Measurements from ENCODE around the gene GLP1R. TPM values are rescaled to one million over a fixed set of nuclear protein-coding genes. Genes with fewer than 3 reads are reported as not detected.

The GLP1R gene
- total RNA-seq, 3 donors from 2014 or later (not counting 1 experiment from before 2014, with no cell fraction given) = 2.2 to 6.5 (median 3.0) TPM

GRCh38 chr6:39037082-39037508 is 11.5 kb upstream of the GLP1R start:
- Mint-ChIP-seq H3K36me3 (no peaks in the 10 kb centered on the region), H3K27ac (no peak overlapping the region), H3K4me3 (no peak overlapping the region), H3K4me1 (peaks cover 15 to 23% of the 10 kb centered on the region in 2 donors), H3K9me3 (no peaks in the 10 kb centered on the region), H3K27me3 (ENCODE audit: low read depth in 2 of 2) (peaks cover 24 to 61% of the 10 kb centered on the region in 2 donors)
- ATAC-seq = no peak
- intact Hi-C loops (cut with micrococcal nuclease) = no loop called here
- TF ChIP-seq, protein P1, sequence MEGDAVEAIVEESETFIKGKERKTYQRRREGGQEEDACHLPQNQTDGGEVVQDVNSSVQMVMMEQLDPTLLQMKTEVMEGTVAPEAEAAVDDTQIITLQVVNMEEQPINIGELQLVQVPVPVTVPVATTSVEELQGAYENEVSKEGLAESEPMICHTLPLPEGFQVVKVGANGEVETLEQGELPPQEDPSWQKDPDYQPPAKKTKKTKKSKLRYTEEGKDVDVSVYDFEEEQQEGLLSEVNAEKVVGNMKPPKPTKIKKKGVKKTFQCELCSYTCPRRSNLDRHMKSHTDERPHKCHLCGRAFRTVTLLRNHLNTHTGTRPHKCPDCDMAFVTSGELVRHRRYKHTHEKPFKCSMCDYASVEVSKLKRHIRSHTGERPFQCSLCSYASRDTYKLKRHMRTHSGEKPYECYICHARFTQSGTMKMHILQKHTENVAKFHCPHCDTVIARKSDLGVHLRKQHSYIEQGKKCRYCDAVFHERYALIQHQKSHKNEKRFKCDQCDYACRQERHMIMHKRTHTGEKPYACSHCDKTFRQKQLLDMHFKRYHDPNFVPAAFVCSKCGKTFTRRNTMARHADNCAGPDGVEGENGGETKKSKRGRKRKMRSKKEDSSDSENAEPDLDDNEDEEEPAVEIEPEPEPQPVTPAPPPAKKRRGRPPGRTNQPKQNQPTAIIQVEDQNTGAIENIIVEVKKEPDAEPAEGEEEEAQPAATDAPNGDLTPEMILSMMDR (IDR thresholded peaks at IDR 0.05) = no peak
- Histone ChIP-seq H3K4me3 (ENCODE audit: low read length) (no peak overlapping the region), H3K36me3 (ENCODE audit: control insufficient read depth, insufficient read depth, low read length) (no peaks in the 10 kb centered on the region), H3K27ac (ENCODE audit: low read length) (no peak overlapping the region), H3K9me3 (ENCODE audit: control insufficient read depth, insufficient read depth, low read length) (peaks cover 3% of the 10 kb centered on the region), H3K4me1 (ENCODE audit: control insufficient read depth, insufficient read depth, low read length) (peaks cover 21% of the 10 kb centered on the region), H3K27me3 (ENCODE audit: control insufficient read depth, insufficient read depth, low read length) (no peaks in the 10 kb centered on the region)
- DNase-seq = no peak
- WGBS (ENCODE audit: insufficient coverage) = 40% methylated on average over 3 of the region's 4 CpGs

- Mint-ChIP-seq H3K9me3 (no peaks in the 10 kb centered on the region), H3K4me3 (no peak overlapping the region), H3K27ac (no peak overlapping the region), H3K27me3 (ENCODE audit: low read depth in 2 of 2) (peaks cover 24 to 55% of the 10 kb centered on the region in 2 donors), H3K4me1 (peaks cover 15 to 26% of the 10 kb centered on the region in 2 donors), H3K36me3 (no peaks in the 10 kb centered on the region)
- WGBS (ENCODE audit: insufficient coverage) = 46% methylated on average over 5 of the region's 6 CpGs
- TF ChIP-seq, protein P1 (IDR thresholded peaks at IDR 0.05) = no peak
- no peak overlapping the region for H3K4me3 ChIP-seq (ENCODE audit: low read length)
- H3K36me3 ChIP-seq (ENCODE audit: control insufficient read depth, insufficient read depth, low read length) = no peaks in the 10 kb centered on the region
- H3K27ac ChIP-seq (ENCODE audit: low read length) = no peak overlapping the region
- peaks cover 3% of the 10 kb centered on the region for H3K9me3 ChIP-seq (ENCODE audit: control insufficient read depth, insufficient read depth, low read length)
- peaks cover 21% of the 10 kb centered on the region for H3K4me1 ChIP-seq (ENCODE audit: control insufficient read depth, insufficient read depth, low read length)
- no peaks in the 10 kb centered on the region for H3K27me3 ChIP-seq (ENCODE audit: control insufficient read depth, insufficient read depth, low read length)
- intact Hi-C loops (cut with micrococcal nuclease) = no loop called here
- DNase-seq = no peak
- ATAC-seq = no peak
These were observed 10.9 kb upstream of the GLP1R start for GRCh38 chr6:39037707-39038106.

DNA sequence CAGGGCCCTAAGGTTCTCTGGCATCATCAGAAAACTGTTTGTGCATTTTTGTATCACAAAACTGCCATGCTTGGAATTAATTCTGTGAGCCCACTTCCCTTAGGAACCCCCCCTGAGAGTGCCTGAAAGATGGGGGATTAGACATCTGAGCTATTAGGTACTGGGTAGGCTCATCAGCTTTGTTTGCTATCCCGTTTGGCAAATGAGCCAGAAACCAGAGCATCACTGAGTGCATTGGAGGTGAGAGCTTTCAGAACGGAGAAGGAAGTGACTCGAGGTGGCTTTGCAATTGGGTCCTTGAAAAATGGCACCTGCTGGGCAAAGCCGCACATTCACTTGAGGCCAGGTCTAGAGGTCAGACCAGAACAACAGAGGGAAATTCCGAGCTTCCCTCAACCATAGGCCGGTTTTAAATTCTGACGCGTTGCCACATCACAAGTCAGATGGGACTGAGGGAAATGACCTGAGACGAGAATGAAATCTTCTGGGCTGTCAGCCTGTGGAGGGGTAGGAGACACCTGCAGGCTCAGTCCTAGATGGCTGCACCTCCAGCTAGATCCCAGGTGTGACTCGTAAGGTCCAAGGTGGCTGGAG is 8.4 kb upstream of the GLP1R start:
- peaks cover 13 to 31% of the 10 kb centered on the region in 2 donors for H3K27me3 Mint-ChIP-seq (ENCODE audit: low read depth in 2 of 2)
- H3K36me3 Mint-ChIP-seq = no peaks in the 10 kb centered on the region
- peak overlapping the region; percentile 51 to 78 for H3K27ac Mint-ChIP-seq
- no peaks in the 10 kb centered on the region for H3K27me3 ChIP-seq (ENCODE audit: control insufficient read depth, insufficient read depth, low read length)
- H3K27ac ChIP-seq (ENCODE audit: low read length) = no peak overlapping the region
- H3K4me3 Mint-ChIP-seq = no peak overlapping the region
- H3K36me3 ChIP-seq (ENCODE audit: control insufficient read depth, insufficient read depth, low read length) = no peaks in the 10 kb centered on the region
- H3K9me3 Mint-ChIP-seq = no peaks in the 10 kb centered on the region
- peaks cover 21% of the 10 kb centered on the region for H3K4me1 ChIP-seq (ENCODE audit: control insufficient read depth, insufficient read depth, low read length)
- H3K4me1 Mint-ChIP-seq = peaks cover 15 to 29% of the 10 kb centered on the region in 2 donors
- TF ChIP-seq, protein P1 (IDR thresholded peaks at IDR 0.05) = no peak
- 81% methylated on average over 10 of the region's 10 CpGs for WGBS (ENCODE audit: insufficient coverage)
- DNase-seq (no peak), ATAC-seq (no peak)
- peaks cover 3% of the 10 kb centered on the region for H3K9me3 ChIP-seq (ENCODE audit: control insufficient read depth, insufficient read depth, low read length)
- intact Hi-C loops (cut with micrococcal nuclease) = no loop called here
- no peak overlapping the region for H3K4me3 ChIP-seq (ENCODE audit: low read length)

- ATAC-seq (peak; percentile 55 to 85 (median 78)), DNase-seq (no peak)
- intact Hi-C loops (cut with micrococcal nuclease) = no loop called here
- H3K27me3 Mint-ChIP-seq (ENCODE audit: low read depth in 2 of 2) = peaks cover 13 to 24% of the 10 kb centered on the region in 2 donors
- peak overlapping the region; percentile 51 to 78 for H3K27ac Mint-ChIP-seq
- H3K36me3 ChIP-seq (ENCODE audit: control insufficient read depth, insufficient read depth, low read length) = no peaks in the 10 kb centered on the region
- H3K36me3 Mint-ChIP-seq = no peaks in the 10 kb centered on the region
- TF ChIP-seq, protein P1 (IDR thresholded peaks at IDR 0.05) = no peak
- no peaks in the 10 kb centered on the region for H3K9me3 Mint-ChIP-seq
- no peak overlapping the region for H3K4me3 ChIP-seq (ENCODE audit: low read length)
- peak overlapping the region; percentile 32 for H3K27ac ChIP-seq (ENCODE audit: low read length)
- H3K4me1 Mint-ChIP-seq = peaks cover 15 to 29% of the 10 kb centered on the region in 2 donors
- 4% methylated on average over 2 of the region's 2 CpGs for WGBS (ENCODE audit: insufficient coverage)
- H3K4me3 Mint-ChIP-seq = no peak overlapping the region
- peaks cover 3% of the 10 kb centered on the region for H3K9me3 ChIP-seq (ENCODE audit: control insufficient read depth, insufficient read depth, low read length)
- peaks cover 21% of the 10 kb centered on the region for H3K4me1 ChIP-seq (ENCODE audit: control insufficient read depth, insufficient read depth, low read length)
- H3K27me3 ChIP-seq (ENCODE audit: control insufficient read depth, insufficient read depth, low read length) = no peaks in the 10 kb centered on the region
These were observed 7.5 kb upstream of the GLP1R start for GRCh38 chr6:39041072-39041471.
